HepG2 (cell line): ENCODE results near the gene ACSS1. TPM values are rescaled to one million over a fixed set of nuclear protein-coding genes. Genes with fewer than 3 reads are reported as not detected.

Experiments
- MAFG ChIP-seq: sonication (generic); formaldehyde crosslinking; IDR thresholded peaks from 2 replicates; pipeline ENCODE4 v1.5.1; 2020; ENCODE audit warnings: mild to moderate bottlenecking, missing genetic modification reagents
- NFIC ChIP-seq: IDR thresholded peaks from 2 replicates; pipeline ENCODE4 v1.6.1; 2012; ENCODE audit warnings: mild to moderate bottlenecking, low read length, inconsistent platforms
- RERE ChIP-seq: IDR thresholded peaks from 2 replicates; pipeline ENCODE4 v1.6.1; 2016; ENCODE audit warnings: low read depth, missing genetic modification reagents, missing compliant biosample characterization
- TBX2 ChIP-seq: sonication (generic); formaldehyde crosslinking; IDR thresholded peaks from 2 replicates; pipeline ENCODE4 v1.5.0; 2020; ENCODE audit warnings: missing genetic modification reagents, mild to moderate bottlenecking, borderline replicate concordance
- ZBTB40 ChIP-seq, 2 experiments: fragments of 450-650 bp in 1 of 2; sonication (generic) in 1 of 2; formaldehyde crosslinking in 1 of 2; IDR thresholded peaks; 2 replicates each; pipeline versions ENCODE4 v1.6.1 to v1.8.0; 2016 to 2022; ENCODE audit warnings: antibody characterized with exemption in 1 of 2, mild to moderate bottlenecking in 1 of 2, missing genetic modification reagents in 1 of 2
- ZMYM2 ChIP-seq: sonication (generic); formaldehyde crosslinking; IDR thresholded peaks from 2 replicates; pipeline ENCODE4 v1.8.0; 2022; ENCODE audit warnings: mild to moderate bottlenecking, missing genetic modification reagents
- ZNF251 ChIP-seq: sonication (generic); formaldehyde crosslinking; IDR thresholded peaks from 2 replicates; pipeline ENCODE4 v1.9.0; 2021; ENCODE audit warnings: mild to moderate bottlenecking, missing genetic modification reagents
- ZNF329 ChIP-seq: sonication (generic); formaldehyde crosslinking; IDR thresholded peaks from 2 replicates; pipeline ENCODE4 v1.9.0; 2021; ENCODE audit warnings: low read depth, mild to moderate bottlenecking, missing genetic modification reagents
- polyA plus RNA-seq, 8 experiments: library from polyadenylated mRNA; depleted of rRNA in 3 of 8; stranded (reverse) in 7 of 8; unstranded in 1 of 8; fragments of >200 nt; fragmentation: Illumina TruSeq in 4 of 8; extraction: Trizol in 4 of 8; gene quantifications; 2 replicates each; pipeline versions ENCODE4 v1.2.1 to v1.2.3, GENCODE V29; 2011 to 2016; ENCODE audit warnings: low read depth in 4 of 8, missing spikeins in 1 of 8, mixed read lengths in 1 of 8; ENCODE audit not compliant: insufficient read depth in 1 of 8
- total RNA-seq, 5 experiments: library from RNA; depleted of rRNA; stranded (reverse); fragments of >200 nt; fragmentation: Illumina TruSeq; extraction: Trizol; gene quantifications; 2 replicates each; pipeline ENCODE4 v1.2.3, GENCODE V29; 2016; ENCODE audit warnings: low read depth in 1 of 5
- TF ChIP-seq, protein P1 (sequence below): sonication (generic); formaldehyde crosslinking; IDR thresholded peaks from 2 replicates; pipeline ENCODE4 v1.5.0; 2020; ENCODE audit warnings: mild to moderate bottlenecking, missing genetic modification reagents, borderline replicate concordance

Gene ACSS1
- total and polyA plus RNA-seq, 2 of the 13 experiments (the other 11 are each of a cell fraction or from before 2014, with no cell fraction given) = 15.2 to 41.6 TPM

- TF ChIP-seq RERE (CRISPR knock-in tag) (peak; percentile 52; the same call in 1 of the 2 replicates), TBX2 (CRISPR knock-in tag) (peak; percentile 73), ZNF329 (CRISPR knock-in tag) (no peak), MAFG (no peak), ZNF251 (CRISPR knock-in tag) (no peak), ZMYM2 (peak; percentile 92), NFIC (no peak), ZBTB40 (IDR thresholded peaks at IDR 0.05) (no peak), ZBTB40 (CRISPR knock-in tag; IDR thresholded peaks at IDR 0.05) (no peak)
- TF ChIP-seq, protein P1, sequence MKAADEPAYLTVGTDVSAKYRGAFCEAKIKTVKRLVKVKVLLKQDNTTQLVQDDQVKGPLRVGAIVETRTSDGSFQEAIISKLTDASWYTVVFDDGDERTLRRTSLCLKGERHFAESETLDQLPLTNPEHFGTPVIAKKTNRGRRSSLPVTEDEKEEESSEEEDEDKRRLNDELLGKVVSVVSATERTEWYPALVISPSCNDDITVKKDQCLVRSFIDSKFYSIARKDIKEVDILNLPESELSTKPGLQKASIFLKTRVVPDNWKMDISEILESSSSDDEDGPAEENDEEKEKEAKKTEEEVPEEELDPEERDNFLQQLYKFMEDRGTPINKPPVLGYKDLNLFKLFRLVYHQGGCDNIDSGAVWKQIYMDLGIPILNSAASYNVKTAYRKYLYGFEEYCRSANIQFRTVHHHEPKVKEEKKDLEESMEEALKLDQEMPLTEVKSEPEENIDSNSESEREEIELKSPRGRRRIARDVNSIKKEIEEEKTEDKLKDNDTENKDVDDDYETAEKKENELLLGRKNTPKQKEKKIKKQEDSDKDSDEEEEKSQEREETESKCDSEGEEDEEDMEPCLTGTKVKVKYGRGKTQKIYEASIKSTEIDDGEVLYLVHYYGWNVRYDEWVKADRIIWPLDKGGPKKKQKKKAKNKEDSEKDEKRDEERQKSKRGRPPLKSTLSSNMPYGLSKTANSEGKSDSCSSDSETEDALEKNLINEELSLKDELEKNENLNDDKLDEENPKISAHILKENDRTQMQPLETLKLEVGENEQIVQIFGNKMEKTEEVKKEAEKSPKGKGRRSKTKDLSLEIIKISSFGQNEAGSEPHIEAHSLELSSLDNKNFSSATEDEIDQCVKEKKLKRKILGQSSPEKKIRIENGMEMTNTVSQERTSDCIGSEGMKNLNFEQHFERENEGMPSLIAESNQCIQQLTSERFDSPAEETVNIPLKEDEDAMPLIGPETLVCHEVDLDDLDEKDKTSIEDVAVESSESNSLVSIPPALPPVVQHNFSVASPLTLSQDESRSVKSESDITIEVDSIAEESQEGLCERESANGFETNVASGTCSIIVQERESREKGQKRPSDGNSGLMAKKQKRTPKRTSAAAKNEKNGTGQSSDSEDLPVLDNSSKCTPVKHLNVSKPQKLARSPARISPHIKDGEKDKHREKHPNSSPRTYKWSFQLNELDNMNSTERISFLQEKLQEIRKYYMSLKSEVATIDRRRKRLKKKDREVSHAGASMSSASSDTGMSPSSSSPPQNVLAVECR (CRISPR knock-in tag) = peak; percentile 32; the same call in 1 of the 2 replicates
Observed at GRCh38 chr20:24987244-24987643, 70.7 kb downstream of the ACSS1 start (continued).
